ENCODE measurements around the gene NLGN1. TPM values are rescaled to one million over a fixed set of nuclear protein-coding genes. Genes with fewer than 3 reads are reported as not detected.

Gene NLGN1
- total and polyA plus RNA-seq, 12 donors: 0.13 to 3.7 (median 0.84) TPM

- H3K27me3 ChIP-seq: no peaks in the 10 kb centered on the region
- intact Hi-C loops (cut with DNase I): no loop called here
- H3K9me3 ChIP-seq (replicated peaks in 1 of 3): no peaks in the 10 kb centered on the region
- no peaks in the 10 kb centered on the region for H3K36me3 ChIP-seq (replicated peaks in 1 of 2)
- DNase-seq: no peak
- WGBS, 4 donors: 69 to 86% (median 73%) methylated on average over 1 of the region's 1 CpG
- no peak overlapping the region for H3K27ac ChIP-seq
- no peaks in the 10 kb centered on the region for H3K4me1 ChIP-seq (replicated peaks in 1 of 2)
- no peak overlapping the region for H3K4me3 ChIP-seq
- TF ChIP-seq POLR2A (IDR thresholded peaks at IDR 0.05): no peak
- TF ChIP-seq, protein P1, sequence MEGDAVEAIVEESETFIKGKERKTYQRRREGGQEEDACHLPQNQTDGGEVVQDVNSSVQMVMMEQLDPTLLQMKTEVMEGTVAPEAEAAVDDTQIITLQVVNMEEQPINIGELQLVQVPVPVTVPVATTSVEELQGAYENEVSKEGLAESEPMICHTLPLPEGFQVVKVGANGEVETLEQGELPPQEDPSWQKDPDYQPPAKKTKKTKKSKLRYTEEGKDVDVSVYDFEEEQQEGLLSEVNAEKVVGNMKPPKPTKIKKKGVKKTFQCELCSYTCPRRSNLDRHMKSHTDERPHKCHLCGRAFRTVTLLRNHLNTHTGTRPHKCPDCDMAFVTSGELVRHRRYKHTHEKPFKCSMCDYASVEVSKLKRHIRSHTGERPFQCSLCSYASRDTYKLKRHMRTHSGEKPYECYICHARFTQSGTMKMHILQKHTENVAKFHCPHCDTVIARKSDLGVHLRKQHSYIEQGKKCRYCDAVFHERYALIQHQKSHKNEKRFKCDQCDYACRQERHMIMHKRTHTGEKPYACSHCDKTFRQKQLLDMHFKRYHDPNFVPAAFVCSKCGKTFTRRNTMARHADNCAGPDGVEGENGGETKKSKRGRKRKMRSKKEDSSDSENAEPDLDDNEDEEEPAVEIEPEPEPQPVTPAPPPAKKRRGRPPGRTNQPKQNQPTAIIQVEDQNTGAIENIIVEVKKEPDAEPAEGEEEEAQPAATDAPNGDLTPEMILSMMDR (IDR thresholded peaks at IDR 0.05): no peak
Measured at GRCh38 chr3:173841334-173841733, 443.8 kb downstream of the NLGN1 start.

DNA sequence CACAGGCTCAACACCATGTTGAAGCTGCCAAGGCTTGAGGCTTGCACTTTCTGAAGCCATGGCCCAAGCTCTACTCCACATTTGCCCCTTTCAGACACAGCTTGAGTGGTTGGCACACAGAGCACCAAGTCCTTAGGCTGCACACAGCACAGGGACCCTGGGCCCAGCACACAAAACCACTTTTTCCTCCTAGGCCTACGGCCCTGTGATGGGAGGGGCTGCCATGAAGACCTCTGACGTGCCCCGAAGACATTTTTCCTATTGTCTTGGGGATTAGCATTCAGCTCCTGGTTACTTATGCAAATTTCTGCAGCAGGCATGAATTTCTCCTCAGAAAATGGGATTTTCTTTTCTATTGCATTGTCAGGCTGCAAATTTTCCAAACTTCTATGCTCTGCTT lies 445.5 kb downstream of the NLGN1 start:
- no peaks in the 10 kb centered on the region for H3K27me3 ChIP-seq
- H3K4me3 ChIP-seq: no peak overlapping the region
- WGBS, 4 donors: 69 to 87% (median 82%) methylated on average over 3 of the region's 3 CpGs
- H3K36me3 ChIP-seq (replicated peaks in 1 of 2): no peaks in the 10 kb centered on the region
- intact Hi-C loops (cut with DNase I): no loop called here
- no peak for TF ChIP-seq POLR2A (IDR thresholded peaks at IDR 0.05)
- TF ChIP-seq, protein P1 (IDR thresholded peaks at IDR 0.05): no peak
- no peaks in the 10 kb centered on the region for H3K4me1 ChIP-seq (replicated peaks in 1 of 2)
- H3K27ac ChIP-seq: no peak overlapping the region
- no peak for DNase-seq
- no peaks in the 10 kb centered on the region for H3K9me3 ChIP-seq (replicated peaks in 1 of 3)

- H3K4me3 ChIP-seq: no peak overlapping the region
- WGBS, 4 donors: 46 to 57% (median 50%) methylated on average over 2 of the region's 2 CpGs
- no peak for TF ChIP-seq POLR2A (IDR thresholded peaks at IDR 0.05)
- TF ChIP-seq, protein P1 (IDR thresholded peaks at IDR 0.05): no peak
- H3K9me3 ChIP-seq (replicated peaks in 1 of 3): no peaks in the 10 kb centered on the region
- DNase-seq: no peak
- H3K36me3 ChIP-seq (replicated peaks in 1 of 2): no peaks in the 10 kb centered on the region
- H3K27me3 ChIP-seq: no peaks in the 10 kb centered on the region
- intact Hi-C loops (cut with DNase I): no loop called here
- no peak overlapping the region for H3K27ac ChIP-seq
- H3K4me1 ChIP-seq (replicated peaks in 1 of 2): no peaks in the 10 kb centered on the region
Measured at GRCh38 chr3:173846584-173846983, 449.0 kb downstream of the NLGN1 start.

- WGBS, 4 donors: 53 to 59% (median 56%) methylated on average over 4 of the region's 4 CpGs
- no peak overlapping the region for H3K4me3 ChIP-seq
- H3K27ac ChIP-seq: no peak overlapping the region
- H3K27me3 ChIP-seq: no peaks in the 10 kb centered on the region
- intact Hi-C loops (cut with DNase I): no loop called here
- TF ChIP-seq POLR2A (IDR thresholded peaks at IDR 0.05): no peak
- TF ChIP-seq, protein P1 (IDR thresholded peaks at IDR 0.05): no peak
- no peaks in the 10 kb centered on the region for H3K4me1 ChIP-seq (replicated peaks in 1 of 2)
- no peak for DNase-seq
- no peaks in the 10 kb centered on the region for H3K9me3 ChIP-seq (replicated peaks in 1 of 3)
- no peaks in the 10 kb centered on the region for H3K36me3 ChIP-seq (replicated peaks in 1 of 2)
Measured at GRCh38 chr3:173849489-173849888, 451.9 kb downstream of the NLGN1 start.
